HAP-1 (cell line): ENCODE results near the gene ZNF423.

Experiments
- DNase-seq, 2 experiments: peaks; one replicate each; pipeline ENCODE4 v3.0.0-alpha.2; 2016 to 2020; ENCODE audit warnings: low spot score in 2 of 2
- H3K27me3 ChIP-seq: fragments of 250-450 bp; sonication (Bioruptor Pico); 2 replicates; pipeline ENCODE4 v1.5.1; 2020; ENCODE audit warnings: low read depth, mild to moderate bottlenecking, moderate library complexity
- H3K36me3 ChIP-seq: fragments of 250-450 bp; sonication (Bioruptor Pico); replicated peaks from 2 replicates; pipeline ENCODE4 v1.5.1; 2020; ENCODE audit warnings: mild to moderate bottlenecking
- H3K4me1 ChIP-seq: fragments of 250-450 bp; sonication (Bioruptor Pico); 2 replicates; pipeline ENCODE4 v1.5.1; 2020; ENCODE audit warnings: mild to moderate bottlenecking
- H3K4me3 ChIP-seq: fragments of 250-450 bp; sonication (Bioruptor Pico); 2 replicates; pipeline ENCODE4 v1.5.1; 2020; ENCODE audit warnings: mild to moderate bottlenecking, moderate library complexity
- H3K9me3 ChIP-seq: fragments of 250-450 bp; sonication (Bioruptor Pico); 2 replicates; pipeline ENCODE4 v1.5.1; 2020; ENCODE audit warnings: mild to moderate bottlenecking, moderate library complexity
- in situ Hi-C: fragments of 300-500 bp; cut with MboI; formaldehyde crosslinking; loops from 3 replicates; pipeline ENCODE4 v1.14.3; 2020; ENCODE audit warnings: low sequenced_read_pairs, inconsistent platforms, mixed read lengths

ZNF423 gene

DNA sequence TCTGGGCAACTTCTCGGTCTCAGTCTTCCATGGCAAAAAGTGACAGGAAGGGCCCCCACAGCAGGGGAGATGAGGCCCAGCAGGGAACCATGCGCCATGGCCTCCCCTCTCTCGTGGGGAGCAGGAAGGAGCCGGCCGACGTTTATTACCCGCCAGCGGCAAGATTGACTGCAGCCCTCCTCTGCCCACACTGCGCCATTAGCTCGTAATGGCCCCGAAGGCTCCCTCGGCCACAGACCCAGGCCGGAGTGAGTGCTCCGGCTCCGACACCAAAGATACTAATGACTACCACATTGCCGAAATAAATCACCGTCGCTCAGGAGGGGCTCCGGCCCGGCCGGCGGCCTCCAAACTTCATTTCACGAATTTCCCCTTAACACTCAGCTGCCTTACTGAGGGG, 255.4 kb downstream of the ZNF423 start:
- no peak for DNase-seq

DNA sequence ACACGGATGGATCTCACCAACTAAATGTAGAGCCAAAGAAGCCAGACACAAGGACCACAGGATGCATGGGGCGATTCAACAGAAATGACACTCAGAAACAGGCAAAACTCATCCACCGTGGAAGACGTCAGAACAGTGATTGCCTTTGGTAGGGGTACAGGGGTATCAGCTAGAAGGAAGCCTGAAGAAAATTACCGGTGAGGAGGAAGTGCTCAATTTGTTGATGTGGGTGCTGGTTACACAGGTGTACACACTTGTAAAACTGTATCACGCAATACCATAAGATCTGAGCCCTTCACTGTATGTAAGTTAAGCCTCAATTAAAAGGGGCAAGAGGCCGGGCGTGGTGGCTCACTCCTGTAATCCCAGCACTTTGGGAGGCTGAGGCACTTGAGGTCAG, 256.2 kb downstream of the ZNF423 start:
- H3K9me3 ChIP-seq: no peaks in the 10 kb centered on the region

More for the DNA sequence above, 255.4 kb downstream of the ZNF423 start:
- H3K4me3 ChIP-seq: no peak overlapping the region
- no peaks in the 10 kb centered on the region for H3K9me3 ChIP-seq
- no peaks in the 10 kb centered on the region for H3K36me3 ChIP-seq
- H3K27me3 ChIP-seq: no peaks in the 10 kb centered on the region
- H3K4me1 ChIP-seq: peaks cover 4% of the 10 kb centered on the region; the same call in 1 of the 2 replicates
- in situ Hi-C loops: no loop called here

DNA sequence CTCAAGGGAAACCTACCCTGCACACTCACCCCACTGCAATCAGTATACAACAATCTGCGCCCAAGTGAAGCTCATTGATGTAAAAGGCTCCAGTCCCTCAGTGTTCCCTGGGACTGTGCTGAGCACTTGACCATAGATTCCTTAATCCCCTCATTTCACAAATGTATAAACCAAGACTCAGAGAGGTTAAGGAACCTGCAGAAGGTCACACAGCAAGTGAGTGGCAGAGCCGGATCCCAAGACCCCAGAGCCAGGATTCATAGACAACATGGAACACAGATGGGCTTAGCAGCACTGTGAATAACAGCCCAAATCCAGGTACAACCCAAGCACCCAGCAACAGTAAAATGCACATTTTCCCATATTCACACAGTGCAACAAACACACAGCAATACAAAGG, 256.6 kb downstream of the ZNF423 start:
- in situ Hi-C loops: loop anchor here (25.0 kb wide), 1 partner anchor 187 kb away; no protein-coding TSS in a partner anchor
- Histone ChIP-seq H3K4me3 (no peak overlapping the region), H3K27me3 (no peaks in the 10 kb centered on the region), H3K36me3 (no peaks in the 10 kb centered on the region), H3K4me1 (peaks cover 4% of the 10 kb centered on the region; the same call in 1 of the 2 replicates), H3K9me3 (no peaks in the 10 kb centered on the region)
- DNase-seq: no peak

More for the DNA sequence above, 256.2 kb downstream of the ZNF423 start:
- no peak for DNase-seq
- H3K4me1 ChIP-seq: peaks cover 4% of the 10 kb centered on the region; the same call in 1 of the 2 replicates
- no peaks in the 10 kb centered on the region for H3K36me3 ChIP-seq
- in situ Hi-C loops: loop anchor here (25.0 kb wide), 1 partner anchor 187 kb away; no protein-coding TSS in a partner anchor
- H3K27me3 ChIP-seq: no peaks in the 10 kb centered on the region
- H3K4me3 ChIP-seq: no peak overlapping the region

DNA sequence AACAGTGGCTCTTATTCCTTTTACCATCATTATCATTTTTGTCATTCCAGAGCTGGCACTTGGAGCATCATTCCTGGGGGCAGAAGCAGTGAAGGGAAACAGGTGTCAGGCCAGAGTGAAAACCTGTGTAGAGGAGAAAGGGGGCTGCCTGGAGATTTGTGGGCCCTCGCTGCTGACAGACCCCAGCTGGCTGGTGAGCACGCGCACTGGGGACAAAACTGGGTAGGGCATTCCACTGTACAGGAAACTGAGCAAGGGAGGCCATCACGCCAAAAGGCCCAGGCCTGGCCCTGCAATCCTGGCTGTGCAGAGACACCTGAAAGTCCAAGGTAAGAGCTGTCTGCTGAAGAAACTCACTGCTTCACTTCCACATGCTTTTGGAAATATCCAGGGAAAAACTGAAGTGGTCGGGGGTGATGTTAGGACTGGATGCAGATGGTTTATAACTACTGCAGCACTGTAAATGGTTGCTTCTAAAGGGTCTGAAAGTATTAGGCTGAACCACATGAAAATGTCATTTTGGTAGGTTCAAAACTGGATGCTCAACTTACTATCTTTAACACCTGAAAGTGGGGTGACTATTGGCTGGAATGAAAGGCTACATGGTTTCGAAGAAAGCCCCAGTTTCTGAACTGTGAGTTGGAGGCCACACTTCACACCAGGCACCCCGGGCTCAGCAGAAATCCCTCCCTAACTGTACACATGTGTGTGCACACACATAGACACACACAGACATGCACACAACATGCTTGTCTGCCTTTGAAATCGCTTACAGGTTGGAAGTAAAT, 257.3 kb downstream of the ZNF423 start:
- no peak overlapping the region for H3K4me3 ChIP-seq
- H3K27me3 ChIP-seq: no peaks in the 10 kb centered on the region
- in situ Hi-C loops: loop anchor here (25.0 kb wide), 1 partner anchor 186 kb away; no protein-coding TSS in a partner anchor
- H3K36me3 ChIP-seq: no peaks in the 10 kb centered on the region
- H3K9me3 ChIP-seq: no peaks in the 10 kb centered on the region
- peaks cover 4% of the 10 kb centered on the region; the same call in 1 of the 2 replicates for H3K4me1 ChIP-seq
- DNase-seq: peak in 1 of 2 experiments; percentile 2

DNA sequence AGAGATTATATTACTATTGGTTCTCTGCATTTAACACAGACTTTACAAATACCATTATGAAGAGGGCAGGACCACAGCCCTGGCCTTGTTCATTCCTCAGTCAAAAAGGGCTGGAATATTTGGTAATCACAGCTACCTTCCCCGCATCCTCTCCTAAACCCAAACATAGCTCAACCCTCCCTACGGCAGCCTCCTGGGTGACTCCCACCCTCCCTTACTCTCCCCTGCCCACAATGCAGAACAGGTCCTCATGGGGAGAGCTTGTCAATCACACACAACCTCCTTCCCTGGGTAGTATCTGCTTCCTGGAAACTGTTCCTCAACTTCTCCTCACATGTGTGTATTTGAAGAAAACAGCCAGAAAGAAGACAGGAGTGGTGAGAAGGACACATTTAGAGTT, 258.1 kb downstream of the ZNF423 start:
- in situ Hi-C loops: loop anchor here (25.0 kb wide), 1 partner anchor 185 kb away; no protein-coding TSS in a partner anchor
- H3K36me3 ChIP-seq: no peaks in the 10 kb centered on the region
- peaks cover 4% of the 10 kb centered on the region; the same call in 1 of the 2 replicates for H3K4me1 ChIP-seq
- H3K9me3 ChIP-seq: no peaks in the 10 kb centered on the region
- DNase-seq: peak in 1 of 2 experiments; percentile 0
- H3K4me3 ChIP-seq: no peak overlapping the region
- H3K27me3 ChIP-seq: no peaks in the 10 kb centered on the region

DNA sequence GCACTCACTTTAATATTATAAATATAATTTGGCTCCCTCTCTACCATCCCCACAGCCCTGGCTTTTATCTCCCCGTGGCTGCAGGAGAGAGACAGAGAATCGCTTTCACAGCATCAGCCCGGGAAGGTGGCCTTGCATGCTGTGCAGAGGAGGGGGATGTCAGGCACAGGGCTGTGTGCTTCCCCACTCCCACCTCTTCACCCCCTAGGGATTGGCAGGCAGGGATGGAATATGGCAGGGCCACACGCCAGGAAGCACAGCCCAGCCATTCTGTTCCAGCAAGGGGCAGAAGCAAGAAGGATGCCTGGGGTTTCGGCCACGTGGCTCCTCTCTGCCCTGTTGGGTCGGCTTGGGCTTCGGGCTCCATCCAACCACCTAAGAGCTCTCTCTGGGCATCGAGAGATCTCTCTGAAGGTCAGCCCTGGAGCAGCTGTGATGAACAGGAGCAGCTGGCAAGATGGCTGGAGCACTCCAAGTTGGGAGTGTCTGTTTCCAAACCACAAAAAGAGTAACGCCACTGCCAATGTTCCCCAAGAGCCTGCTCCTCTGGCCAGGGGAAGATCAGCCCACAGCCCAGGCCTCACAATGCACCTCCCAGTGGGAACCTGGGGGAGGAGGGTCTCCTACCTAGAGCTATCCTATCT, 259.1 kb downstream of the ZNF423 start:
- H3K4me3 ChIP-seq: no peak overlapping the region
- H3K4me1 ChIP-seq: peaks cover 4% of the 10 kb centered on the region; the same call in 1 of the 2 replicates
- H3K27me3 ChIP-seq: no peaks in the 10 kb centered on the region
- H3K9me3 ChIP-seq: no peaks in the 10 kb centered on the region
- peak in 1 of 2 experiments; percentile 2 for DNase-seq
- no peaks in the 10 kb centered on the region for H3K36me3 ChIP-seq
- in situ Hi-C loops: loop anchor here (25.0 kb wide), 1 partner anchor 184 kb away; no protein-coding TSS in a partner anchor

DNA sequence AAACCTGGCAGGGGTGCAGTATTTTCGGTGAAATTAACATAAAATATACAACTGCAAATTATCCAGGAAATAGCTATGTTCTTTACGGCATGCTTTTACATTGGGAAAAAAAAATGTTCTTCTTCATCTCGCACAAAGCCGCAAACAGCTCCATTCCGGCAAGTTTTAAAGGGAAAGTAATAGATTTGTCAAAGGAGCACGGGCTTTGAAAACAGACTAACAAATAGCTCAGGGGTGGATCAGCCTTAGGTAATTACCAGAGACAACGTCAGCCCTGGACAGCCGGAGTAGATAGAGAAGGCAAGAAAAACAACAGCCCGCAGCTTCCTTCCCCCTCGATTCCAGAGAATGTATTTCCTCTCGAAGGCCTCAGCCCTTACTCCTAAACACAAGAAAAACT, 259.8 kb downstream of the ZNF423 start:
- Histone ChIP-seq H3K36me3 (no peaks in the 10 kb centered on the region), H3K9me3 (no peaks in the 10 kb centered on the region), H3K27me3 (no peaks in the 10 kb centered on the region), H3K4me3 (no peak overlapping the region), H3K4me1 (peaks cover 4% of the 10 kb centered on the region; the same call in 1 of the 2 replicates)
- DNase-seq: peak in 1 of 2 experiments; percentile 7
- in situ Hi-C loops: loop anchor here (25.0 kb wide), 1 partner anchor 184 kb away; no protein-coding TSS in a partner anchor

DNA sequence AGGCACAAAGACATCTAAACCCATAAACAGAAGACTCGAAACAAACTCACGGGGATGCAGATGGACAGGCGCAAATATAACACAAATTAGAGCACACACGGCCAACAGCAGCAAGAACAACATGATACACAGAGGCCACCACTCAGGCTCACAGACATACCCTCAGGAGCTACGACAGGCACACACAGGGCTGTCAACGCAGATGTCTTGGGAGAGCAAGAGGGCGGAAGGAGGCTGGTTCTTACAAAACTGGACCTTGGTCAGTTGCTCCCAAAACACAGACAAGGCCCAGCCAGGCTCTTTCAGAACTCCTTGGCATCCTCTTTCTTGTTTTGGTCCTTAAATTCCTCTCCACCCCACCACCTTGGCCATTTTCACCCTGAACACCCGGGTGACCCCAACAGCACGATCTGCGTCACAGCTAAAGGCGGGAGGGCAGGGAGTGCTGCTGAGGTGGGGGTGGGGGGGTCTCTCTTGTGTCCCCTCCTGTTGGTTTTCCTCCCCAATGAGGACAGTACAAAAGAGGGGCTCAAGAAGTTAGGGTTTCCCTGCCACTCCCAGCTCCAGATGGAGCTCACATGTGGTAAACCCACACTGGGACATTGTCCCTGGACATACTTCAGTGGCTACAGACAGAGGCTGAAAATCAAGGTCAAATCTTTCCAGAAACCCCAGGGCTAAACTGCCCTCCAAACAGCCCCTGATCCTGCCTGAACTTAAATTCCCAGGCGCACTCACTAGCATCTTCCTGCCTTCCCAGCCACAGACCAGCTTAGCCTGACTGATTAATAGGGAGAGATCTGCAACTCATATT, 261.0 kb downstream of the ZNF423 start:
- no peaks in the 10 kb centered on the region for H3K36me3 ChIP-seq
- in situ Hi-C loops: loop anchor here (25.0 kb wide), 1 partner anchor 183 kb away; no protein-coding TSS in a partner anchor
- H3K27me3 ChIP-seq: no peaks in the 10 kb centered on the region; the same call in 1 of the 2 replicates
- H3K9me3 ChIP-seq: no peaks in the 10 kb centered on the region
- peaks cover 4% of the 10 kb centered on the region; the same call in 1 of the 2 replicates for H3K4me1 ChIP-seq
- no peak for DNase-seq
- H3K4me3 ChIP-seq: no peak overlapping the region

DNA sequence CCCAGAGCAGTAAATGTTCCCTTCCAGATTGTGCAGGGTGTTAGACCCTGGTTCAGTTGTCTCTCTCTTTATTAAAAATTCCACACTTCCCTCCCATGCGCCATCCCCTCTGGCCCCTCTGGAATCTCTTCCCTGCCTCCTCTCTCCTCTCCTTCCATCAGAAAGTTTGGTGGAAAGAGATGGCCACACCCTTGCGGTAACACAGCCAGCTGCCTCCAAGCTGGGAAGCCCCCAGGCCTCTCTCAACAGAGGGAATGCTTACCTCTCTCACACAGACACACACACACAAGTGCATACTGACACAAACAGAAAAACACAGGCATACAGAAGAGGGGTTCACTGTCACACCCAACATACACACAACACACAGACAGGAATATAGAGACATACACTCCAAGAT, 261.8 kb downstream of the ZNF423 start:
- in situ Hi-C loops: loop anchor here (25.0 kb wide), 1 partner anchor 182 kb away; no protein-coding TSS in a partner anchor
- Histone ChIP-seq H3K27me3 (no peaks in the 10 kb centered on the region; the same call in 1 of the 2 replicates), H3K4me3 (no peak overlapping the region), H3K36me3 (no peaks in the 10 kb centered on the region), H3K4me1 (peaks cover 4% of the 10 kb centered on the region; the same call in 1 of the 2 replicates), H3K9me3 (no peaks in the 10 kb centered on the region)
- no peak for DNase-seq

DNA sequence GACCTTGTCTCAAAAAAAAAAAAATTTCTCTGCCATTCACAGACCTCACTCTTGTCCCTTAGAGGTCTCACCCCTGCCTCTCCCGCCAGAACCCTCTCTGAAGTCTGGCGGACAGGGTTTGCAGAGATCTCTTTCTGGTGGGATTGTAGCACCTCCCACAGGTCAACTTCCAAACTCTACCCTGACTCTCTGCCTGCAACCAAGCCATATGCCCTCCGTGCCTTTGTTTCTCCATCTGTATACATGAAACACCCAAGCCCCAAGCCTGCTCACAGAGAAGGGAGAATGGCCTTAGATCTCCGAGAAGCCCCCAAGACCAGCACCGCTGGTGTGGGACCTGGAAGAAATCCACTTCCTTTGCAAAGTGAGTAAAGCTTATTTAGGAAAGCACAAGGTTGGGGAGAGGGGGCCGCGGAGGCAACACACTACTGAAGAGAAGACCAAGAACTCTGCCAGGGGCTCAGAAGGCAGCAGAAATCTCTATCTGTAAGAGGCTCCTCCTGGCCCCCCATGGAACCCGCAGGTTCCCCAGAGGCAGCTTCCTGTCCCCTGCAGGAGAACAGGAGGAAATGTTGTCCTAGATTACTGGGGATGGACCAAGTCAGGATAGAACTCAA, 262.4 kb downstream of the ZNF423 start:
- H3K9me3 ChIP-seq: no peaks in the 10 kb centered on the region
- in situ Hi-C loops: loop anchor here (25.0 kb wide), 1 partner anchor 181 kb away; no protein-coding TSS in a partner anchor
- DNase-seq: peak in 1 of 2 experiments; percentile 9
- H3K27me3 ChIP-seq: no peaks in the 10 kb centered on the region; the same call in 1 of the 2 replicates
- no peaks in the 10 kb centered on the region for H3K36me3 ChIP-seq
- peaks cover 4% of the 10 kb centered on the region; the same call in 1 of the 2 replicates for H3K4me1 ChIP-seq
- no peak overlapping the region for H3K4me3 ChIP-seq

DNA sequence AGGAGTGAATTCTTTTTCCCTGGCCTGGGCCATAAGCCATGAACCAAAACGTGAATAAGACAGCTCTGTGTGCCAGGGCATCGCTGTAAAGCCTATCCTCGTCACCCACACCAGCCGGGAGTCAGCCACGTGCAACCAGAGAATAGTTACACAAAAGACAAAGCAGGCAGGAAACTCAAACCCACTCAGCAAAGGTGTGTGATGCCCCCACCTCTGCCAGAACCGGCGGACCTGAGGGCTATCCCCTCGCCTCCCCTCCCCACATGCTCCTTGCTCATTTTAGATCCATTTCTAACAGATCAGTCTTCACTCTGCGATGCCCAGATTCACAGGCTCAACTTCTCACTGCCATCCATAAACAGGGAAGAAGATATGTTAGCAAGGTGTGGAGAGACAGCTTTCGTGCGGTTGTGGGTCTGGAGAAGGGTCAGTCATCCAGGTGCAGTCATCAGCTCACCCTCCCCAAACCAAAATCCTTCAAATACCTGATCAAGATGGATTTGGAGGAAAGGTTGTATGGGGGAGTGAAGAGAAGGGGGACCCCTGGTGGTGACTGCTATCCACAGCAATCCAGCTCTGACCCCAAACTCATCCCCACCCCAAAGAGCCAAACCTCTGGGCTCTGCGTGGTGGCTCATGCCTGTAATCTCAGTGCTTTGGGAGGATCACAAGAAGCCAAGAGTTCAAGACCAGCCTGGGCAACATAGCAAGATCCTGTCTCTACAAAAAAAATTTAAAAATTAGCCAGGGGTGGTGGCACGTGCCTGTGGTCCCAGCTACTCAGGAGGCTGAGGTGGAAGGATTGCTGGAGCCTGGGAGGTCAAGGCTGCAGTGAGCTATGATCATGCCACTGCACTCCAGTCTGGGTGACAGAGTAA, 263.1 kb downstream of the ZNF423 start:
- Histone ChIP-seq H3K9me3 (no peaks in the 10 kb centered on the region), H3K36me3 (no peaks in the 10 kb centered on the region), H3K4me3 (no peak overlapping the region), H3K27me3 (no peaks in the 10 kb centered on the region; the same call in 1 of the 2 replicates), H3K4me1 (peaks cover 4% of the 10 kb centered on the region; the same call in 1 of the 2 replicates)
- in situ Hi-C loops: loop anchor here (25.0 kb wide), 1 partner anchor 180 kb away; no protein-coding TSS in a partner anchor
- peak; percentile 43 to 65 for DNase-seq
